Transverse colon (tissue), 3 donors: ENCODE measurements around the gene SDF2L1.

Experiments
- POLR2A ChIP-seq: fragments of 450-650 bp; IDR thresholded peaks from one replicate; pipeline ENCODE4 v1.6.1; 2016; ENCODE audit warnings: antibody characterized with exemption, mild to moderate bottlenecking, moderate library complexity
- TF ChIP-seq, protein P1 (sequence below), 5 experiments: fragments of 200-600 bp in 3 of 5; fragments of 450-650 bp in 2 of 5; sonication (generic) in 3 of 5; IDR thresholded peaks; 1 replicate in 2 of 5; 2 replicates in 3 of 5; pipeline ENCODE4 v1.5.1; 2016 to 2017; ENCODE audit warnings: antibody characterized with exemption in 5 of 5, inconsistent platforms in 3 of 5, mild to moderate bottlenecking in 2 of 5, moderate library complexity in 1 of 5

DNA sequence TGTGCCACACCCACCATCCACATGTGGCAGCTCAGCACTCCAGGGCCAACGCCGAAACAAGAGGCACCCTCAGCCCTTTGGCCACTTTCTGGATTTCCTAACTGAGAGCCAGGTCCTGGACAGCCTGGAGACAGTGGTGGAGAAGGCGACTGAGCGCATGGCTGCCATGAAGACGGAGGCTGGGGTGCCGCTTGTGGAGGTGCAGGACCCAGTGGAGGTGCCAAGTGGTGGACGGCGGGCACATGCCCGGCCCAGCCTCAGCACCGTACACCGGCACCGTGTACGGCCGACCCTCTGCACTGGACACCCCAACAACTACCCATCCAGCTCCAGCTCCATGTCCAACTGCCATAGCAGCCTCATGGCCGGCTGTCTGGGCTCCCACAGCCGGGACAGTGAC is 8.0 kb upstream of the SDF2L1 start:
- TF ChIP-seq, protein P1, sequence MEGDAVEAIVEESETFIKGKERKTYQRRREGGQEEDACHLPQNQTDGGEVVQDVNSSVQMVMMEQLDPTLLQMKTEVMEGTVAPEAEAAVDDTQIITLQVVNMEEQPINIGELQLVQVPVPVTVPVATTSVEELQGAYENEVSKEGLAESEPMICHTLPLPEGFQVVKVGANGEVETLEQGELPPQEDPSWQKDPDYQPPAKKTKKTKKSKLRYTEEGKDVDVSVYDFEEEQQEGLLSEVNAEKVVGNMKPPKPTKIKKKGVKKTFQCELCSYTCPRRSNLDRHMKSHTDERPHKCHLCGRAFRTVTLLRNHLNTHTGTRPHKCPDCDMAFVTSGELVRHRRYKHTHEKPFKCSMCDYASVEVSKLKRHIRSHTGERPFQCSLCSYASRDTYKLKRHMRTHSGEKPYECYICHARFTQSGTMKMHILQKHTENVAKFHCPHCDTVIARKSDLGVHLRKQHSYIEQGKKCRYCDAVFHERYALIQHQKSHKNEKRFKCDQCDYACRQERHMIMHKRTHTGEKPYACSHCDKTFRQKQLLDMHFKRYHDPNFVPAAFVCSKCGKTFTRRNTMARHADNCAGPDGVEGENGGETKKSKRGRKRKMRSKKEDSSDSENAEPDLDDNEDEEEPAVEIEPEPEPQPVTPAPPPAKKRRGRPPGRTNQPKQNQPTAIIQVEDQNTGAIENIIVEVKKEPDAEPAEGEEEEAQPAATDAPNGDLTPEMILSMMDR (IDR thresholded peaks at IDR 0.05): no peak
- TF ChIP-seq POLR2A: no peak
